Measurements from ENCODE around the gene TNFSF8.

- TF ChIP-seq, protein P1, sequence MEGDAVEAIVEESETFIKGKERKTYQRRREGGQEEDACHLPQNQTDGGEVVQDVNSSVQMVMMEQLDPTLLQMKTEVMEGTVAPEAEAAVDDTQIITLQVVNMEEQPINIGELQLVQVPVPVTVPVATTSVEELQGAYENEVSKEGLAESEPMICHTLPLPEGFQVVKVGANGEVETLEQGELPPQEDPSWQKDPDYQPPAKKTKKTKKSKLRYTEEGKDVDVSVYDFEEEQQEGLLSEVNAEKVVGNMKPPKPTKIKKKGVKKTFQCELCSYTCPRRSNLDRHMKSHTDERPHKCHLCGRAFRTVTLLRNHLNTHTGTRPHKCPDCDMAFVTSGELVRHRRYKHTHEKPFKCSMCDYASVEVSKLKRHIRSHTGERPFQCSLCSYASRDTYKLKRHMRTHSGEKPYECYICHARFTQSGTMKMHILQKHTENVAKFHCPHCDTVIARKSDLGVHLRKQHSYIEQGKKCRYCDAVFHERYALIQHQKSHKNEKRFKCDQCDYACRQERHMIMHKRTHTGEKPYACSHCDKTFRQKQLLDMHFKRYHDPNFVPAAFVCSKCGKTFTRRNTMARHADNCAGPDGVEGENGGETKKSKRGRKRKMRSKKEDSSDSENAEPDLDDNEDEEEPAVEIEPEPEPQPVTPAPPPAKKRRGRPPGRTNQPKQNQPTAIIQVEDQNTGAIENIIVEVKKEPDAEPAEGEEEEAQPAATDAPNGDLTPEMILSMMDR (IDR thresholded peaks at IDR 0.05; ENCODE audit: extremely low read depth in 1 of 2, insufficient read depth in 1 of 2, low read depth in 1 of 2, low read length in 2 of 2) = no peak
- no peak for TF ChIP-seq EZH2 (IDR thresholded peaks at IDR 0.05; ENCODE audit: borderline replicate concordance, low read depth, low read length, severe bottlenecking)
- no peak for TF ChIP-seq POLR2A (IDR thresholded peaks at IDR 0.05; ENCODE audit: low read depth, low read length)
Observed at GRCh38 chr9:114913217-114913616, 17.2 kb downstream of the TNFSF8 start.
